Left lung (tissue), 10 donors: ENCODE data around the gene FDXR. TPM values are rescaled to one million over a fixed set of nuclear protein-coding genes. Genes with fewer than 3 reads are reported as not detected.

Experiments
- ATAC-seq: fragments of 200-7000 bp; cut with Tn5 transposase; one replicate; pipeline ENCODE4 v1.9.1; 2020; ENCODE audit warnings: moderate library complexity
- DNase-seq, 4 donors: peaks; one replicate each; pipeline ENCODE4 v3.0.0-alpha.2; 2013 to 2020
- H3K27ac ChIP-seq, 2 donors: fragments of 200-600 bp; sonication (generic) in 1 of 2; one replicate each; pipeline versions ENCODE4 v1.5.0 to v1.8.0; 2020 to 2021
- H3K27me3 ChIP-seq, 2 donors: fragments of 200-600 bp; sonication (generic) in 1 of 2; one replicate each; pipeline versions ENCODE4 v1.5.0 to v1.8.0; 2020 to 2021
- H3K36me3 ChIP-seq, 2 donors: fragments of 200-600 bp; sonication (generic) in 1 of 2; one replicate each; pipeline versions ENCODE4 v1.5.0 to v1.8.0; 2020 to 2021
- H3K4me1 ChIP-seq, 2 donors: fragments of 200-600 bp; one replicate each; pipeline ENCODE4 v1.8.0; 2021
- H3K4me3 ChIP-seq, 2 donors: fragments of 200-600 bp; sonication (generic) in 1 of 2; one replicate each; pipeline versions ENCODE4 v1.5.0 to v1.8.0; 2020 to 2021; ENCODE audit warnings: mild to moderate bottlenecking in 1 of 2
- H3K9me3 ChIP-seq, 2 donors: fragments of 200-600 bp; sonication (generic) in 1 of 2; one replicate each; pipeline versions ENCODE4 v1.5.0 to v1.8.0; 2020 to 2021
- intact Hi-C, 2 donors: fragments of 100-400 bp; cut with DNase I; formaldehyde crosslinking; loops; one replicate each; pipeline versions ENCODE4 v1.11.2 to v1.14.2; 2022
- polyA plus RNA-seq, 6 donors: library from polyadenylated mRNA; unstranded; fragments of 120-200 nt; gene quantifications; one replicate each; pipeline ENCODE4 v1.2.1, GENCODE V29; 2013; ENCODE audit not compliant: insufficient read length in 6 of 6
- total RNA-seq, 2 donors: library from RNA; stranded (reverse); fragmentation: NEBNext Ultra II Directional; extraction: Animal tissue kit (Norgen Biotek cat#: 25700); gene quantifications; one replicate each; pipeline ENCODE4 v1.2.1, GENCODE V29; 2021
- TF ChIP-seq, protein P1 (sequence below), 2 donors: fragments of 200-600 bp; sonication (generic) in 1 of 2; IDR thresholded peaks; one replicate each; pipeline versions ENCODE4 v1.5.0 to v1.8.0; 2021; ENCODE audit warnings: antibody characterized with exemption in 2 of 2
- donor health status: DM: no; HTN: yes; CAD: no.
- donor health status: DM: no; HTN: no; CAD: no.

FDXR gene
- total and polyA plus RNA-seq, 8 donors, result 5.3 to 17.2 (median 7.2) TPM

DNA sequence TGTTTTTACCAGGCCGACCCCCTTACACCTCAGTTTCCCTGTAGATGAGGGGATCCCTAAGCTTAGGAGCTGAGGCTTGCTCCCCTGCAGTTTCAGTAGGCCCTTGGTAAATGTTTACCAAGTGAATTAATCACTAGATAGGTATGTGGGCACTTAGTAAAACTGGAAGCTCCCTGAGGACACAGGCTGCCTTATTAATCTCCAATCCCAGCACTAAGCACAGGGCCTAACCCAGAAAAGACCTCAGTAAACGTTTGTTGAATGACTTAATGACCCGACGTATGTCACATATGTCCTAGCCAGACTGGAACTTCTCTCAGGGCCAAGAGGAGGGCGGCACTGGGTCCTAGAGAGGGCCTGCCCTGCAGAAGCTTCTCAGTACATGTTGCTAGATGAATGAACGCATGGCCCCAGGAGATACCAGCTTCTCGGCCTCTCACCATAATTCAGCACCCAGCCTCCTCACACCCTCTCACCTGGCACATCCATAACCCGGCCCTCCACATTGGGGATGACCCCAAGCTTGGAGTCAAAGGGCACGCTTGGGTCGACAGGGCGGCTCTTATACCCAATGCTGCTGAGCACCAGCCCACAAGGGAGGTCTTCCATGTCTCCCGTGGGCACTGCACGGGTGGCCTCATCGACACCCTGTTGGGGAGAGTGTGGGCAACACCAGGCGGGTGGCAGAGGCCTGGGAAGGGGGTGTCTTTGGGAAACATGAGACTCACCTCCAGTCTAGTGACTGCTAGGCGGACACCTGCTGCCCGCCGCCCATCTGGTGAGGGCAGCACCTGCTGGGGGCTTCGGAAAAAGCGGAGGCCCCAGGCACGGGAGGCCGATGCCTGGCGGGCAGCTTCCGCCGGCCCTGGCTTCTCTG, 9.1 kb downstream of the FDXR start:
- TF ChIP-seq, protein P1, sequence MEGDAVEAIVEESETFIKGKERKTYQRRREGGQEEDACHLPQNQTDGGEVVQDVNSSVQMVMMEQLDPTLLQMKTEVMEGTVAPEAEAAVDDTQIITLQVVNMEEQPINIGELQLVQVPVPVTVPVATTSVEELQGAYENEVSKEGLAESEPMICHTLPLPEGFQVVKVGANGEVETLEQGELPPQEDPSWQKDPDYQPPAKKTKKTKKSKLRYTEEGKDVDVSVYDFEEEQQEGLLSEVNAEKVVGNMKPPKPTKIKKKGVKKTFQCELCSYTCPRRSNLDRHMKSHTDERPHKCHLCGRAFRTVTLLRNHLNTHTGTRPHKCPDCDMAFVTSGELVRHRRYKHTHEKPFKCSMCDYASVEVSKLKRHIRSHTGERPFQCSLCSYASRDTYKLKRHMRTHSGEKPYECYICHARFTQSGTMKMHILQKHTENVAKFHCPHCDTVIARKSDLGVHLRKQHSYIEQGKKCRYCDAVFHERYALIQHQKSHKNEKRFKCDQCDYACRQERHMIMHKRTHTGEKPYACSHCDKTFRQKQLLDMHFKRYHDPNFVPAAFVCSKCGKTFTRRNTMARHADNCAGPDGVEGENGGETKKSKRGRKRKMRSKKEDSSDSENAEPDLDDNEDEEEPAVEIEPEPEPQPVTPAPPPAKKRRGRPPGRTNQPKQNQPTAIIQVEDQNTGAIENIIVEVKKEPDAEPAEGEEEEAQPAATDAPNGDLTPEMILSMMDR (IDR thresholded peaks at IDR 0.05), result no peak
- Histone ChIP-seq H3K4me1 (peaks cover 15 to 31% of the 10 kb centered on the region in 2 donors), H3K27ac (no peak overlapping the region), H3K4me3 (no peak overlapping the region), H3K9me3 (no peaks in the 10 kb centered on the region), H3K36me3 (no peaks in the 10 kb centered on the region), H3K27me3 (peaks cover 31 to 46% of the 10 kb centered on the region in 2 donors)
- ATAC-seq (no peak), DNase-seq (peak in 1 of 4 donors; percentile 80)
- intact Hi-C loops, result loop anchor here in 1 of 2 donors (2.0 to 5.0 kb wide), 2 partner anchors 71 to 119 kb away; no protein-coding TSS in a partner anchor

DNA sequence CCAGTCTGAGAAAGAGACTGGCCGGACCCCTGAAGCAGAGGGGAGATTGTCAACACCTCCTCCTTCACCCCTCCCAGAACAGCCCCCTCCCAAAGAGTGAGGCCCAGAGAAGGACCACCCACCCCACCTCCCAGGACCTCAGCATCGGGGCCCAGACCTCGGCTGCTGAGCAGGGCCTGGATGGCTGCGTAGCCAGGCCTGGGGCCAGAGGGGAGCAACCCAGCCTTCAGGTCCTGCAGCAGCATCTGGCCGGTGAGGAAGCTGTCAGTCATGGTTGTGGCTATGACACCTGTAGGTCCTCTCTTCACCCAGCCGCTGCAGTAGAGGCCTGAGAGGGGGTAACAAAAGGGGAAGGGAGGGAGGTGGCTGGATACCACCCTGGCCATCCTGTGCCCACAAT, 9.9 kb downstream of the FDXR start:
- ATAC-seq, result no peak

DNA sequence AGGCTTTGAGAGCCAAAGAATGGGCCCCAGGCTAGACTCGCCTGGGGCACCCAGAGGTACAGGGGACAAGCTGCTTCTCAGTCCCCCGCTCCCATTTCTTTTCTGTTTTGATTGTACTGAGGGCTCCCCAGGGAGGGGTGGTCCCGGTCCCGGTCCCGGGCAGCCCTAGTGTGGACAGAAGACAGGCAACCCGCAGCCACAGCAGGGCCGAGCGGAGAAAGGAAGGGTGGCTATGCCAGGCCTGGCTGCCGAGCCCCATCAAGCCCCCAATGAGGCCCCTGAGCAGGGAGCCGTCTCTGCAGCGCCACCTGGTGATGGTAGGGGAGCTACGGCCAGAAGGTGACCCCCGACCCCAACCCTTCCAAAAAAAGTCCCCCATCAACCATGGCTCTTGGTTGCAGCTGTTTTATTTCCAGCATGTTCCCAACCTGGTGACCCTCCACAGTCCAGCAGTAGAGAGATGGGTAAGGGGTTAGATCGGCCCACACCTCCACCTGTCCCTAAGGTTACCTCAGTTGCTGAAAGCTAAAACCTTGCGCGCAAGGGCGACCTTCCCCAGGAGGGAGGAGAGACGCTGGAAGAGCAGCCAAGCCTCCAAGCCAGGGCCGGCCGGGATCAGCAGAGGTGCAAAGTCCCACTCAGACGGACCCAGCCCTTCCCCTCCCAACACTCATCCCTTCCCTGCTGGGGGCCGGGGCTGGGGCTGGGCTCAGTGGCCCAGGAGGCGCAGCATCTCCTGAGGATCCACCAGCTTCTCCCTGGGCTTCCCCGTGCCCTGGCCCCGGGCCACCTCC, 10.5 kb downstream of the FDXR start:
- TF ChIP-seq, protein P1 (IDR thresholded peaks at IDR 0.05), result peak; percentile 53 to 64
- ATAC-seq (peak; percentile 75), DNase-seq (peak; percentile 36 to 87 (median 68))
- no peak overlapping the region for H3K27ac ChIP-seq
- peaks cover 15 to 31% of the 10 kb centered on the region in 2 donors for H3K4me1 ChIP-seq
- intact Hi-C loops, result loop anchor here in 1 of 2 donors (2.0 to 5.0 kb wide), 2 partner anchors 70 to 118 kb away; no protein-coding TSS in a partner anchor
- H3K9me3 ChIP-seq, result no peaks in the 10 kb centered on the region
- peaks cover 35 to 59% of the 10 kb centered on the region in 2 donors for H3K27me3 ChIP-seq
- no peaks in the 10 kb centered on the region for H3K36me3 ChIP-seq
- no peak overlapping the region for H3K4me3 ChIP-seq

More for the DNA sequence above, 9.9 kb downstream of the FDXR start:
- no peaks in the 10 kb centered on the region for H3K36me3 ChIP-seq
- H3K27me3 ChIP-seq, result peaks cover 35 to 53% of the 10 kb centered on the region in 2 donors
- H3K4me3 ChIP-seq, result no peak overlapping the region
- no peaks in the 10 kb centered on the region for H3K9me3 ChIP-seq
- TF ChIP-seq, protein P1 (IDR thresholded peaks at IDR 0.05), result no peak
- H3K4me1 ChIP-seq, result peaks cover 15 to 31% of the 10 kb centered on the region in 2 donors
- intact Hi-C loops, result loop anchor here in 1 of 2 donors (2.0 to 5.0 kb wide), 2 partner anchors 71 to 118 kb away; no protein-coding TSS in a partner anchor
- no peak overlapping the region for H3K27ac ChIP-seq
- DNase-seq, result peak in 1 of 4 donors; percentile 57

DNA sequence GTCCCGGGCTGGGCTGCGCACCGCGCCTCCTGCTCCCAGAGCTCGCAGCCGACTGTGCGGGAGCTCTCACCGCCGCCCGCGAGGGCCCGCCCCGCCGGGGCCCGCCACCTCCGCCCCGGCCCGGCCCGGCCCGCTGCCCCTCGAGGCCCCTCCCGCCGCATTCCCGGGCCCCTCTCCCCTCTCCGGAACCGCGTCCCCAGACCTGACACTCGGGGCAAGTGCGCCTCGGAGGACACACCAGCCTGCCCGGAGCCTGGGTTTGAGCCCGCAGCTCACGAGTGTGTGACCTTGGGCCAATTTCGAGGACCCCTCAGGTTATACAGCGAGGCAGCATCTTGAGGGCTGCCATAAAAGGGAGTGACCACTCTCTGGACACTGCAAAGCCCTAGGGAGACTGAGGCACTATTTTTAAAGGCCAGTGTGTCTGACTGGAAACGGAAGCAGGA, 11.1 kb downstream of the FDXR start:
- Histone ChIP-seq H3K4me3 (no peak overlapping the region), H3K9me3 (no peaks in the 10 kb centered on the region), H3K27me3 (peaks cover 35 to 65% of the 10 kb centered on the region in 2 donors), H3K4me1 (peaks cover 15 to 31% of the 10 kb centered on the region in 2 donors), H3K36me3 (no peaks in the 10 kb centered on the region), H3K27ac (no peak overlapping the region)
- intact Hi-C loops, result loop anchor here in 1 of 2 donors (2.0 to 5.0 kb wide), 2 partner anchors 69 to 117 kb away; no protein-coding TSS in a partner anchor
- TF ChIP-seq, protein P1 (IDR thresholded peaks at IDR 0.05), result no peak
- no peak for ATAC-seq
- peak in 1 of 4 donors; percentile 75 for DNase-seq
